Tibial nerve (tissue), 4 donors: Measurements from ENCODE around the gene TBC1D8B. TPM values are rescaled to one million over a fixed set of nuclear protein-coding genes. Genes with fewer than 3 reads are reported as not detected.

Experiments used
- DNase-seq, 2 donors: peaks; one replicate each; pipeline ENCODE4 v3.0.0-alpha.2; 2019; ENCODE audit warnings: low spot score in 2 of 2
- H3K27ac ChIP-seq, 4 donors: fragments of 200-600 bp; sonication (generic) in 3 of 4; one replicate each; pipeline ENCODE4 v1.5.1; 2017 to 2019; ENCODE audit warnings: mild to moderate bottlenecking in 1 of 4
- H3K27me3 ChIP-seq, 2 donors: fragments of 200-600 bp; sonication (generic) in 1 of 2; one replicate each; pipeline versions ENCODE4 v1.5.1 to v1.6.0; 2017 to 2019
- H3K36me3 ChIP-seq, 3 donors: fragments of 200-600 bp; sonication (generic); one replicate each; pipeline ENCODE4 v1.5.1; 2018 to 2019
- H3K4me1 ChIP-seq, 4 donors: fragments of 200-600 bp; sonication (generic) in 3 of 4; one replicate each; pipeline ENCODE4 v1.5.1; 2017 to 2019
- H3K4me3 ChIP-seq, 4 donors: fragments of 200-600 bp; sonication (generic) in 3 of 4; one replicate each; pipeline ENCODE4 v1.5.1; 2017 to 2019; ENCODE audit warnings: mild to moderate bottlenecking in 1 of 4, moderate library complexity in 1 of 4
- H3K9me3 ChIP-seq, 4 donors: fragments of 200-600 bp; sonication (generic) in 3 of 4; one replicate each; pipeline ENCODE4 v1.5.1; 2017 to 2019
- CTCF ChIP-seq, 5 experiments: fragments of 200-600 bp in 3 of 5; fragments of 450-650 bp in 2 of 5; sonication (generic) in 3 of 5; IDR thresholded peaks; one replicate each; pipeline ENCODE4 v1.5.1; 2016 to 2019; ENCODE audit warnings: antibody characterized with exemption in 5 of 5, mild to moderate bottlenecking in 3 of 5, moderate library complexity in 2 of 5
- EP300 ChIP-seq, 2 donors: sonication (generic); formaldehyde crosslinking; IDR thresholded peaks; one replicate each; pipeline ENCODE4 v1.6.1; 2017; ENCODE audit warnings: antibody characterized with exemption in 2 of 2, mild to moderate bottlenecking in 1 of 2
- POLR2A ChIP-seq, 2 donors: fragments of 450-650 bp; IDR thresholded peaks; one replicate each; pipeline ENCODE4 v1.6.1; 2017; ENCODE audit warnings: antibody characterized with exemption in 2 of 2, mild to moderate bottlenecking in 2 of 2, moderate library complexity in 2 of 2
- WGBS, 2 donors: methylation state at CpG; one replicate each; pipeline ENCODE4 v1.1.5; 2018; 5-methylcytosine and 5-hydroxymethylcytosine counted together
- total RNA-seq, 4 donors: library from RNA; depleted of rRNA; stranded (reverse); fragments of >200 nt; gene quantifications; one replicate each; pipeline ENCODE4 v1.1.0, GENCODE V29; 2016

TBC1D8B gene
- total RNA-seq, 4 donors from 2014 or later, result 8.1 to 16.7 (median 10.4) TPM

DNA sequence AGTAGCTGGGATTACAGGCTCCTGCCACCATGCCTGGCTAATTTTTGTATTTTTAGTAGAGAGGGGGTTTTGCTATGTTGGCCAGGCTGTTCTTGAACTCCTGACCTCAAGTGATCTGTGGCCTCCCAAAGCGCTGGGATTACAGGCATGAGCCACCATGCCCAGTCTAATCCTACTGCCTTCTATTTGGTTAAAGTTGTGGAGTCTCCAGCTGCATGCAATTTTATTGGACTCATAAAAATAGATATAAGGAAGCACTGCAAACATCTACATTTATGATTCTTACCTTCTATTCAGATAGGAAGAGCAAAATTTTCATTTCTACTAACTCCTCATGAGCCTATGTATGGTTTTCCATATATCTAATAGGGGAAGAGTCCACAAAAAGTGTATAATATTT, 87.0 kb downstream of the TBC1D8B start:
- no peak overlapping the region for H3K27ac ChIP-seq
- no peaks in the 10 kb centered on the region for H3K4me1 ChIP-seq
- H3K9me3 ChIP-seq, result no peaks in the 10 kb centered on the region
- DNase-seq, result no peak
- 59 to 92% methylated on average over 1 of the region's 1 CpG for WGBS, 2 donors
- H3K36me3 ChIP-seq, result no peaks in the 10 kb centered on the region
- TF ChIP-seq EP300 (IDR thresholded peaks at IDR 0.05), result no peak
- no peak for TF ChIP-seq CTCF (IDR thresholded peaks at IDR 0.05)
- no peak for TF ChIP-seq POLR2A (IDR thresholded peaks at IDR 0.05)
- no peak overlapping the region for H3K4me3 ChIP-seq
- peaks cover 0 to 74% of the 10 kb centered on the region in 2 donors for H3K27me3 ChIP-seq

DNA sequence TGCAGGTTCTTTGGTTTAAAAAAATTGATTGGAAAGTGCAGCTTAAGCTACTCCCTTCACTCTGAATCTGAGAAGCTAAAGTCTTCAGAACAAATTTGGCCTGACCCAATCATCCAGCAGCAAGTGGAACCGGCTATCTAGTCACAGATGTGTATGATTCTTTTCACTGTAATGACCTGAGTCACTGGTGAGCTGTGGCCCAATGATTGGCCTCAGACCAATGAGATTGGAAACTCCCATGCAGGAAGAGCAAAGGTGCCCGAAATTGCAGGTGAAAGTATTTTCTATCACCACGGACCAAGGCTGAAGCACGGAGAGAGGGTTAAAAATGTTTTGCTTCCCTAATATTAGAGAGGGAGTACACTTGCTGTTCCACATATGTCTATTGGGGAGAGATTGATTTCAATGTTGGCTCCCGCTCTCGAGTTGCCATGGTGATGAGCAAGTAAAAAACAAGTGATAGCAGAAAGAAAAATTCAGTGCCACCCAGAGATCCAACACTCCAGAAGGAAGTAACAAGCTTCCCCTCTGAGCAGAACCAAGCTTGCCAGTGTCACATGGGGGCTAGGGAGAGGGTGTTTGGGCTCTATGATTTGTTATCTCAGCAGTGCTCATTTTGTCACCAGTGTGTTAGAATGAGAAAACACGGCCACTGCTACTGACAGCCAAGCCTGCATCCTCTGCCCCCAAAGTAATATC, 89.4 kb downstream of the TBC1D8B start:
- WGBS, 2 donors, result 71 to 74% methylated on average over 7 of the region's 7 CpGs
- Histone ChIP-seq H3K27ac (no peak overlapping the region), H3K4me3 (no peak overlapping the region), H3K36me3 (no peaks in the 10 kb centered on the region), H3K27me3 (peaks cover 0 to 62% of the 10 kb centered on the region in 2 donors), H3K9me3 (no peaks in the 10 kb centered on the region), H3K4me1 (peaks cover 0 to 6% (median 0%) of the 10 kb centered on the region in 4 donors)
- TF ChIP-seq EP300 (IDR thresholded peaks at IDR 0.05), result no peak
- no peak for TF ChIP-seq POLR2A (IDR thresholded peaks at IDR 0.05)
- TF ChIP-seq CTCF (IDR thresholded peaks at IDR 0.05), result no peak
- DNase-seq, result no peak

- WGBS, 2 donors, result 18 to 25% methylated on average over 6 of the region's 6 CpGs
- peaks cover 0 to 44% of the 10 kb centered on the region in 2 donors for H3K27me3 ChIP-seq
Measured at GRCh38 chrX:106894392-106894909, 92.0 kb downstream of the TBC1D8B start.

GRCh38 chrX:106894978-106895452, 92.5 kb downstream of the TBC1D8B start:
- H3K27ac ChIP-seq, result peak overlapping the region in 1 of 4 donors; percentile 44
- no peaks in the 10 kb centered on the region for H3K9me3 ChIP-seq
- no peaks in the 10 kb centered on the region for H3K36me3 ChIP-seq
- peaks cover 0 to 6% (median 0%) of the 10 kb centered on the region in 4 donors for H3K4me1 ChIP-seq
- TF ChIP-seq POLR2A (IDR thresholded peaks at IDR 0.05) (no peak), EP300 (IDR thresholded peaks at IDR 0.05) (no peak), CTCF (IDR thresholded peaks at IDR 0.05) (no peak)
- no peak overlapping the region for H3K4me3 ChIP-seq
- WGBS, 2 donors, result 13 to 49% methylated on average over 1 to 3 of the region's 3 CpGs
- no peak for DNase-seq
- peaks cover 0 to 40% of the 10 kb centered on the region in 2 donors for H3K27me3 ChIP-seq

More at GRCh38 chrX:106894392-106894909, 92.0 kb downstream of the TBC1D8B start:
- TF ChIP-seq CTCF (IDR thresholded peaks at IDR 0.05), result peak; percentile 54 to 81 (median 73)
- no peak for TF ChIP-seq POLR2A (IDR thresholded peaks at IDR 0.05)
- Histone ChIP-seq H3K36me3 (no peaks in the 10 kb centered on the region), H3K27ac (peak overlapping the region in 1 of 4 donors; percentile 44), H3K9me3 (no peaks in the 10 kb centered on the region), H3K4me1 (peaks cover 0 to 6% (median 0%) of the 10 kb centered on the region in 4 donors), H3K4me3 (no peak overlapping the region)
- DNase-seq, result peak; percentile 13 to 20

GRCh38 chrX:106897259-106897658, 94.8 kb downstream of the TBC1D8B start:
- Histone ChIP-seq H3K9me3 (no peaks in the 10 kb centered on the region), H3K27me3 (peaks cover 0 to 20% of the 10 kb centered on the region in 2 donors), H3K27ac (no peak overlapping the region), H3K4me3 (no peak overlapping the region), H3K4me1 (peaks cover 0 to 6% (median 0%) of the 10 kb centered on the region in 4 donors), H3K36me3 (no peaks in the 10 kb centered on the region)
- TF ChIP-seq CTCF (IDR thresholded peaks at IDR 0.05) (no peak), EP300 (IDR thresholded peaks at IDR 0.05) (no peak), POLR2A (IDR thresholded peaks at IDR 0.05) (no peak)
- DNase-seq, result no peak
- WGBS, 2 donors, result 74 to 78% methylated on average over 6 of the region's 6 CpGs
